Coronary artery (tissue), 2 donors: ENCODE data around the gene NAA40.

Source experiments
- DNase-seq: peaks from one replicate; pipeline ENCODE4 v3.0.0-alpha.2; 2017; ENCODE audit warnings: low spot score
- H3K27ac ChIP-seq, 2 donors: fragments of 200-600 bp; sonication (generic); one replicate each; pipeline ENCODE4 v1.5.1; 2016 to 2019
- H3K4me3 ChIP-seq: fragments of 200-600 bp; sonication (generic); 2 replicates; pipeline ENCODE4 v1.5.1; 2016; ENCODE audit warnings: mild to moderate bottlenecking, moderate library complexity
- CTCF ChIP-seq: fragments of 200-600 bp; sonication (generic); IDR thresholded peaks from one replicate; pipeline ENCODE4 v1.5.1; 2019; ENCODE audit warnings: antibody characterized with exemption

NAA40 gene

GRCh38 chr11:63917692-63918506, 20.9 kb upstream of the NAA40 start:
- H3K27ac ChIP-seq: peak overlapping the region; percentile 89 to 98
- no peak for TF ChIP-seq CTCF
- peak overlapping the region; percentile 85 for H3K4me3 ChIP-seq
- peak; percentile 87 for DNase-seq

- H3K4me3 ChIP-seq: peak overlapping the region; percentile 85
- no peak for TF ChIP-seq CTCF
- peak overlapping the region; percentile 89 to 98 for H3K27ac ChIP-seq
- DNase-seq: no peak
Measured at GRCh38 chr11:63918507-63919191, 20.2 kb upstream of the NAA40 start.

GRCh38 chr11:63919267-63920125, 19.3 kb upstream of the NAA40 start:
- H3K4me3 ChIP-seq: peak overlapping the region; percentile 85
- no peak for TF ChIP-seq CTCF
- H3K27ac ChIP-seq: peak overlapping the region; percentile 89 to 98
- DNase-seq: no peak

- peak; percentile 89 for DNase-seq
- peak overlapping the region; percentile 85 for H3K4me3 ChIP-seq
- peak overlapping the region; percentile 89 to 98 for H3K27ac ChIP-seq
- no peak for TF ChIP-seq CTCF
Measured at GRCh38 chr11:63920126-63920938, 18.5 kb upstream of the NAA40 start.

- DNase-seq: no peak
- peak overlapping the region; percentile 89 to 98 for H3K27ac ChIP-seq
Measured at GRCh38 chr11:63920939-63921417, 17.8 kb upstream of the NAA40 start.

More at GRCh38 chr11:63920939-63921417, 17.8 kb upstream of the NAA40 start:
- no peak overlapping the region for H3K4me3 ChIP-seq
- TF ChIP-seq CTCF: no peak
